ENCODE measurements around the gene LMTK2.

LMTK2 gene

GRCh38 chr7:98178762-98179490 is 72.3 kb downstream of the LMTK2 start:
- DNase-seq = no peak

GRCh38 chr7:98180751-98181150 is 74.1 kb downstream of the LMTK2 start:
- no peak for DNase-seq

- DNase-seq = no peak
These were observed 78.4 kb downstream of the LMTK2 start for GRCh38 chr7:98185101-98185500.

- no peak for DNase-seq
These were observed 79.9 kb downstream of the LMTK2 start for GRCh38 chr7:98186452-98187137.

GRCh38 chr7:98187138-98187502 is 80.5 kb downstream of the LMTK2 start:
- no peak for DNase-seq

- DNase-seq = no peak
These were observed 82.9 kb downstream of the LMTK2 start for GRCh38 chr7:98189559-98189958.

GRCh38 chr7:98191668-98192431 is 85.2 kb downstream of the LMTK2 start:
- DNase-seq = no peak

GRCh38 chr7:98192781-98193457 is 86.3 kb downstream of the LMTK2 start:
- DNase-seq = no peak

GRCh38 chr7:98193474-98194180 is 87.0 kb downstream of the LMTK2 start:
- no peak for DNase-seq

- no peak for DNase-seq
These were observed 87.5 kb downstream of the LMTK2 start for GRCh38 chr7:98194186-98194585.

- no peak for DNase-seq
These were observed 88.2 kb downstream of the LMTK2 start for GRCh38 chr7:98194672-98195457.

- DNase-seq = no peak
These were observed 90.3 kb downstream of the LMTK2 start for GRCh38 chr7:98196706-98197605.

GRCh38 chr7:98199131-98199530 is 92.5 kb downstream of the LMTK2 start:
- DNase-seq = no peak

GRCh38 chr7:98200364-98200763 is 93.7 kb downstream of the LMTK2 start:
- no peak for DNase-seq

- no peak for DNase-seq
These were observed 95.9 kb downstream of the LMTK2 start for GRCh38 chr7:98202367-98203195.

GRCh38 chr7:98203261-98203963 is 96.8 kb downstream of the LMTK2 start:
- no peak for DNase-seq

GRCh38 chr7:98203964-98204605 is 97.4 kb downstream of the LMTK2 start:
- no peak for DNase-seq

- DNase-seq = no peak
These were observed 98.0 kb downstream of the LMTK2 start for GRCh38 chr7:98204670-98205069.
